Stimulated activated naive CD8-positive, alpha-beta T cell treated with anti-CD3 and anti-CD28 coated beads, Interleukin-15, Interleukin-2, amounts not matched to agents 100 U/mL and 50 U/mL, for 24 hours (primary cell): Measurements from ENCODE around the gene PARK7.
"Not testable (repeated sequence)": the region's sequence is repeated elsewhere in the genome, so short reads cannot be mapped to it uniquely, and the experiment has no call there.

Source experiments
- ATAC-seq: fragments of 150-1000 bp; cut with Tn5 transposase; one replicate; pipeline ENCODE4 v1.10.0; 2021
- DNase-seq: peaks from one replicate; pipeline ENCODE4 v3.0.0; 2021

The PARK7 gene

GRCh38 chr1:7961216-7962013, at the start of gene PARK7:
TSS of gene PARK7 (plus strand) at chr1:7961711. CDS start at chr1:7962786, 1,075 bp downstream.
- peak; percentile 98 for ATAC-seq
- DNase-seq: peak; percentile 100

GRCh38 chr1:7912145-7912544, 49.4 kb upstream of the PARK7 start:
- DNase-seq (no peak), ATAC-seq (peak; percentile 35)

- ATAC-seq (peak; percentile 26), DNase-seq (peak; percentile 47)
Measured at GRCh38 chr1:7912743-7913557, 48.6 kb upstream of the PARK7 start.

- DNase-seq: peak; percentile 64
- peak; percentile 45 for ATAC-seq
Measured at GRCh38 chr1:7915826-7916500, 45.5 kb upstream of the PARK7 start.

- ATAC-seq: no peak
- DNase-seq: no peak
Measured at GRCh38 chr1:7916501-7916830, 45.0 kb upstream of the PARK7 start.

- ATAC-seq, DNase-seq: not testable (repeated sequence)
Measured at GRCh38 chr1:7917971-7918370, 43.5 kb upstream of the PARK7 start.

GRCh38 chr1:7919880-7920279, 41.6 kb upstream of the PARK7 start:
- DNase-seq: no peak
- ATAC-seq: peak; percentile 19

- DNase-seq (no peak), ATAC-seq (no peak)
Measured at GRCh38 chr1:7921796-7922195, 39.7 kb upstream of the PARK7 start.

- DNase-seq (no peak), ATAC-seq (no peak)
Measured at GRCh38 chr1:7922301-7922700, 39.2 kb upstream of the PARK7 start.

GRCh38 chr1:7927061-7927460, 34.5 kb upstream of the PARK7 start:
- not testable (repeated sequence) for ATAC-seq, DNase-seq

- ATAC-seq (no peak), DNase-seq (no peak)
Measured at GRCh38 chr1:7928247-7928646, 33.3 kb upstream of the PARK7 start.

- DNase-seq: no peak
- ATAC-seq: no peak
Measured at GRCh38 chr1:7929637-7930036, 31.9 kb upstream of the PARK7 start.

- ATAC-seq: peak; percentile 69
- no peak for DNase-seq
Measured at GRCh38 chr1:7930645-7931445, 30.7 kb upstream of the PARK7 start.

- peak; percentile 39 for ATAC-seq
- DNase-seq: no peak
Measured at GRCh38 chr1:7931446-7931812, 30.1 kb upstream of the PARK7 start.

- no peak for ATAC-seq
- DNase-seq: no peak
Measured at GRCh38 chr1:7932524-7933138, 28.9 kb upstream of the PARK7 start.

- ATAC-seq (no peak), DNase-seq (no peak)
Measured at GRCh38 chr1:7938070-7938469, 23.4 kb upstream of the PARK7 start.

- DNase-seq: no peak
- no peak for ATAC-seq
Measured at GRCh38 chr1:7940034-7940433, 21.5 kb upstream of the PARK7 start.

- DNase-seq: peak; percentile 92
- peak; percentile 92 for ATAC-seq
Measured at GRCh38 chr1:7940745-7941436, 20.6 kb upstream of the PARK7 start, which contains the start of gene TNFRSF9. TSS of gene TNFRSF9 (minus strand) at chr1:7940839. CDS start at chr1:7939994, 845 bp downstream.

- ATAC-seq: no peak
- DNase-seq: no peak
Measured at GRCh38 chr1:7941437-7941793, 20.1 kb upstream of the PARK7 start.

GRCh38 chr1:7942214-7942921, 19.1 kb upstream of the PARK7 start:
- ATAC-seq: no peak
- DNase-seq: peak; percentile 55
